CD14-positive monocyte (primary cell): Measurements from ENCODE around the gene EPB41L2. TPM values are rescaled to one million over a fixed set of nuclear protein-coding genes. Genes with fewer than 3 reads are reported as not detected.
A peak's percentile ranks its signal among the peaks of the same experiment; 100 is the strongest.

Experiments used
- DNase-seq, 3 donors: peaks; one replicate each; pipeline ENCODE4 v3.0.0-alpha.2; 2011 to 2022
- H2AFZ ChIP-seq: 2 replicates; pipeline ENCODE4 v1.6.0; 2012; ENCODE audit warnings: mild to moderate bottlenecking, low read depth, low read length, inconsistent platforms; ENCODE audit not compliant: insufficient read depth, poor library complexity, severe bottlenecking
- H3K27ac ChIP-seq, 2 donors: 1 replicate in 1 of 2; 2 replicates in 1 of 2; pipeline ENCODE4 v1.5.1; 2012 to 2013; ENCODE audit warnings: low read length in 2 of 2, control low read depth in 1 of 2, inconsistent platforms in 1 of 2, low read depth in 1 of 2, mild to moderate bottlenecking in 1 of 2
- H3K27me3 ChIP-seq, 2 donors: one replicate each; pipeline versions ENCODE4 v1.6.0 to v1.6.1; 2011 to 2013; ENCODE audit warnings: low read length in 2 of 2; ENCODE audit not compliant: control insufficient read depth in 2 of 2, insufficient read depth in 2 of 2
- H3K36me3 ChIP-seq, 2 donors: replicated peaks in 1 of 2; 1 replicate in 1 of 2; 2 replicates in 1 of 2; pipeline versions ENCODE4 v1.5.1 to v1.6.1; 2012 to 2013; ENCODE audit warnings: low read length in 2 of 2, control low read depth in 1 of 2, inconsistent platforms in 1 of 2, mild to moderate bottlenecking in 1 of 2; ENCODE audit not compliant: insufficient read depth in 2 of 2, control insufficient read depth in 1 of 2
- H3K4me1 ChIP-seq, 2 donors: 1 replicate in 1 of 2; 2 replicates in 1 of 2; pipeline versions ENCODE4 v1.5.1 to v1.6.1; 2012 to 2013; ENCODE audit warnings: low read length in 2 of 2, control low read depth in 1 of 2, inconsistent platforms in 1 of 2, mild to moderate bottlenecking in 1 of 2, moderate library complexity in 1 of 2; ENCODE audit not compliant: insufficient read depth in 2 of 2, control insufficient read depth in 1 of 2
- H3K4me2 ChIP-seq: replicated peaks from 2 replicates; pipeline ENCODE3; 2012; ENCODE audit warnings: low read length, moderate library complexity, mild to moderate bottlenecking; ENCODE audit not compliant: poor library complexity, severe bottlenecking; ENCODE audit errors: extremely low read depth
- H3K4me3 ChIP-seq, 3 experiments: fragments of 200-600 bp in 1 of 3; sonication (generic) in 1 of 3; replicated peaks in 1 of 3; 1 replicate in 2 of 3; 2 replicates in 1 of 3; pipeline ENCODE4 v1.5.1; 2011 to 2013; ENCODE audit warnings: low read length in 3 of 3, mild to moderate bottlenecking in 3 of 3, control low read depth in 2 of 3, low read depth in 2 of 3, inconsistent platforms in 1 of 3, moderate library complexity in 1 of 3
- H3K79me2 ChIP-seq: 2 replicates; pipeline ENCODE4 v1.6.0; 2012; ENCODE audit warnings: mild to moderate bottlenecking, control low read depth, inconsistent platforms, low read length, moderate library complexity; ENCODE audit not compliant: insufficient read depth
- H3K9ac ChIP-seq: 2 replicates; pipeline ENCODE4 v1.6.0; 2017; ENCODE audit warnings: low read length, mild to moderate bottlenecking; ENCODE audit not compliant: insufficient read depth, poor library complexity, severe bottlenecking
- H3K9me3 ChIP-seq, 2 donors: replicated peaks in 1 of 2; 1 replicate in 1 of 2; 2 replicates in 1 of 2; pipeline versions ENCODE4 v1.5.1 to v1.6.1; 2012 to 2013; ENCODE audit warnings: low read length in 2 of 2, control low read depth in 1 of 2; ENCODE audit not compliant: control insufficient read depth in 1 of 2, insufficient read depth in 1 of 2
- H4K20me1 ChIP-seq: 2 replicates; pipeline ENCODE4 v1.6.0; 2012; ENCODE audit warnings: mild to moderate bottlenecking, low read length, control low read depth, moderate library complexity; ENCODE audit not compliant: insufficient read depth
- H3K27ac Mint-ChIP-seq, 7 donors: one replicate each; pipeline ENCODE4 v1.8.0; 2020; ENCODE audit warnings: mild to moderate bottlenecking in 7 of 7, mixed read lengths in 7 of 7, moderate library complexity in 6 of 7, inconsistent platforms in 2 of 7
- H3K27me3 Mint-ChIP-seq, 3 donors: one replicate each; pipeline ENCODE4 v1.8.0; 2021 to 2022; ENCODE audit warnings: low read depth in 3 of 3, mild to moderate bottlenecking in 3 of 3, mixed read lengths in 3 of 3, moderate library complexity in 3 of 3, inconsistent platforms in 1 of 3
- H3K36me3 Mint-ChIP-seq, 2 donors: one replicate each; pipeline ENCODE4 v1.8.0; 2020; ENCODE audit warnings: mixed read lengths in 2 of 2, inconsistent platforms in 1 of 2, mild to moderate bottlenecking in 1 of 2
- H3K4me1 Mint-ChIP-seq: one replicate; pipeline ENCODE4 v1.8.0; 2020; ENCODE audit warnings: mild to moderate bottlenecking, mixed read lengths
- H3K4me3 Mint-ChIP-seq, 2 donors: one replicate each; pipeline ENCODE4 v1.8.0; 2020; ENCODE audit warnings: mild to moderate bottlenecking in 2 of 2, mixed read lengths in 2 of 2, moderate library complexity in 1 of 2
- H3K9me3 Mint-ChIP-seq, 7 donors: one replicate each; pipeline ENCODE4 v1.8.0; 2020 to 2022; ENCODE audit warnings: mixed read lengths in 7 of 7, mild to moderate bottlenecking in 6 of 7, moderate library complexity in 6 of 7, inconsistent platforms in 2 of 7
- CTCF ChIP-seq: fragments of 200-600 bp; IDR thresholded peaks from one replicate; pipeline ENCODE4 v1.8.0; 2022; ENCODE audit warnings: antibody characterized with exemption, mild to moderate bottlenecking
- WGBS: methylation state at CpG from one replicate; pipeline ENCODE4 v1.1.5; 2013; ENCODE audit warnings: missing lambda C conversion rate; ENCODE audit not compliant: insufficient coverage; 5-methylcytosine and 5-hydroxymethylcytosine counted together
- intact Hi-C, 2 donors: fragments of 100-400 bp; cut with micrococcal nuclease; formaldehyde crosslinking; loops; one replicate each; pipeline versions ENCODE4 v1.15.0 to v1.15.1; 2023
- polyA plus RNA-seq, 3 donors: library from polyadenylated mRNA; depleted of rRNA in 1 of 3; unstranded in 2 of 3; stranded (reverse) in 1 of 3; fragments of 300-500 nt in 2 of 3; fragments of >200 nt in 1 of 3; fragmentation: Illumina TruSeq in 2 of 3; gene quantifications; 1 replicate in 2 of 3; 2 replicates in 1 of 3; pipeline ENCODE4 v1.2.3, GENCODE V29; 2012 to 2021

The EPB41L2 gene
- polyA plus RNA-seq, 3 donors, result 3.4 to 7.2 (median 4.6) TPM

GRCh38 chr6:130929036-130929678 is 133.9 kb downstream of the EPB41L2 start:
- Mint-ChIP-seq H3K27ac (peak overlapping the region in 4 of 7 donors; percentile 0 to 63 (median 6)), H3K4me1 (peaks cover 24% of the 10 kb centered on the region), H3K9me3 (no peaks in the 10 kb centered on the region), H3K36me3 (no peaks in the 10 kb centered on the region), H3K4me3 (no peak overlapping the region), H3K27me3 (no peaks in the 10 kb centered on the region)
- no peak overlapping the region for H2AFZ ChIP-seq
- H3K4me1 ChIP-seq, result peaks cover 19 to 22% of the 10 kb centered on the region in 2 donors
- H3K9me3 ChIP-seq, result no peaks in the 10 kb centered on the region
- H3K36me3 ChIP-seq, result no peaks in the 10 kb centered on the region
- no peak for TF ChIP-seq CTCF
- WGBS, result 95% methylated on average over 4 of the region's 7 CpGs
- peak overlapping the region in 1 of 2 donors; percentile 53 for H3K27ac ChIP-seq
- no peak for DNase-seq
- H3K4me2 ChIP-seq, result peak overlapping the region; percentile 24
- H4K20me1 ChIP-seq, result no peaks in the 10 kb centered on the region
- intact Hi-C loops, result no loop called here
- H3K9ac ChIP-seq, result no peak overlapping the region
- H3K4me3 ChIP-seq, result no peak overlapping the region
- no peaks in the 10 kb centered on the region for H3K27me3 ChIP-seq
- no peaks in the 10 kb centered on the region for H3K79me2 ChIP-seq

DNA sequence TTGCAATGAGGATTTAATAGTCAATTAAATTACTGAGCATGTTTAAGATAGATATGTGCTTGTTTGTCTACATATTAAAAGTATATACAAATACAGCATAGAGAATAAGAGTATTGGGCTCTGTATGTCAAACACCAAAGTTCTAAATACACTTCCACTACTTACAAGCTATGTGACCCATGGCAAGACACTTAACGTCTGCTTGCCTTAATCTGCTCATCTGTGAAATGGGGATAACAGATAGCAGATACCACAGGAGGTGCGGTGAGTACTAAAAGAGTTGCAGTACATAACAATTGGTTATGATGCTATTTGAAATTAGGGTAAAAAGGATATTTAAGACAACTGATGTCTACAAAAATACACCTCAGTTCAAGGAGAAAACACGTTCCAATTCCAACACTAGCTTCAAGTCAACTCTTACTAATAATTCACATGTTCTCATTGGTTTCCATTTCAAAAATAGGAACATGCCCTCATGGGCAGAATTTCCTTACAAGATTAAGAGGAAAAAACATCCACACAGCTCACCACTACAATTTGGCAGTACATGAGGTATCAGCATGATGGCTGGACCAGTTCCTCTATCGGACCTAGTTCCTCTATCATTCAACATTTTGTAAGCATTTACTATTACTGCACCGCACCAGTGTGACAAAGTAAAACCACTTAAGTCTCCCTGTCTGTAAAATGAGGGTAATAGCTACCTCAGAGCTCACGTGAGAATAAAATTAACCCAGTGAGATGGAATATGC is 134.7 kb downstream of the EPB41L2 start:
- Mint-ChIP-seq H3K27ac (peak overlapping the region in 6 of 7 donors; percentile 24 to 71 (median 40)), H3K4me3 (no peak overlapping the region), H3K4me1 (peaks cover 24% of the 10 kb centered on the region), H3K9me3 (no peaks in the 10 kb centered on the region), H3K36me3 (no peaks in the 10 kb centered on the region), H3K27me3 (no peaks in the 10 kb centered on the region)
- no peak for TF ChIP-seq CTCF
- intact Hi-C loops, result no loop called here
- Histone ChIP-seq H3K4me2 (peak overlapping the region; percentile 24), H3K27me3 (no peaks in the 10 kb centered on the region), H3K27ac (peak overlapping the region in 1 of 2 donors; percentile 53), H3K4me3 (no peak overlapping the region), H3K4me1 (peaks cover 19 to 22% of the 10 kb centered on the region in 2 donors), H3K79me2 (no peaks in the 10 kb centered on the region), H2AFZ (no peak overlapping the region), H3K9ac (no peak overlapping the region), H4K20me1 (no peaks in the 10 kb centered on the region), H3K9me3 (no peaks in the 10 kb centered on the region), H3K36me3 (no peaks in the 10 kb centered on the region)
- DNase-seq, result peak; percentile 44 to 62 (median 47)
- WGBS, result no CpG with 5 or more reads among the region's 6 CpGs
